Adrenal gland (tissue), 12 donors: ENCODE data around the gene EXOSC6. TPM values are rescaled to one million over a fixed set of nuclear protein-coding genes. Genes with fewer than 3 reads are reported as not detected.
"Not testable (repeated sequence)": the region's sequence is repeated elsewhere in the genome, so short reads cannot be mapped to it uniquely, and the experiment has no call there.

Experiments used
- DNase-seq, 7 donors: peaks; one replicate each; pipeline ENCODE4 v3.0.0-alpha.2; 2019 to 2020
- H3K27ac ChIP-seq, 5 donors: fragments of 200-600 bp; sonication (generic) in 4 of 5; 1 replicate in 3 of 5; 2 replicates in 2 of 5; pipeline versions ENCODE4 v1.5.1 to v1.8.0; 2016 to 2020; ENCODE audit warnings: mild to moderate bottlenecking in 1 of 5
- H3K27me3 ChIP-seq: fragments of 200-600 bp; 2 replicates; pipeline ENCODE4 v1.8.0; 2021
- H3K36me3 ChIP-seq, 2 donors: fragments of 200-600 bp; replicated peaks in 1 of 2; 1 replicate in 1 of 2; 2 replicates in 1 of 2; pipeline versions ENCODE4 v1.5.1 to v1.8.0; 2018 to 2022
- H3K4me1 ChIP-seq, 2 donors: fragments of 200-600 bp; replicated peaks in 1 of 2; 1 replicate in 1 of 2; 2 replicates in 1 of 2; pipeline versions ENCODE4 v1.5.1 to v1.8.0; 2018 to 2021
- H3K4me3 ChIP-seq, 4 donors: fragments of 200-600 bp; sonication (generic) in 3 of 4; one replicate each; pipeline ENCODE4 v1.5.1; 2016 to 2018
- H3K9me3 ChIP-seq, 3 donors: fragments of 200-600 bp; sonication (generic) in 1 of 3; replicated peaks in 1 of 3; 1 replicate in 2 of 3; 2 replicates in 1 of 3; pipeline versions ENCODE4 v1.5.1 to v1.8.0; 2016 to 2021
- WGBS, 4 donors: extraction: QIAGEN DNeasy Blood & Tissue Kit in 2 of 4; methylation state at CpG; one replicate each; pipeline versions ENCODE4 v1.1.5 to v1.1.7; 2013 to 2017; 5-methylcytosine and 5-hydroxymethylcytosine counted together
- intact Hi-C, 2 donors: fragments of 100-400 bp; cut with DNase I; formaldehyde crosslinking; loops; one replicate each; pipeline versions ENCODE4 v1.14.1 to v1.15.0; 2022 to 2023
- polyA plus RNA-seq, 3 donors: library from polyadenylated mRNA; stranded (reverse); fragments of 200-250 nt in 2 of 3; fragments of 350-450 nt in 1 of 3; fragmentation: Illumina TruSeq in 1 of 3; extraction: RNeasy Lipid Tissue Mini Kit (QIAGEN cat#74804) in 1 of 3; gene quantifications; one replicate each; pipeline ENCODE4 v1.2.3, GENCODE V29; 2013 to 2014
- total RNA-seq, 9 donors: library from RNA; depleted of rRNA in 4 of 9; stranded (reverse); fragments of >200 nt in 4 of 9; fragments of 120-200 nt in 1 of 9; fragmentation: NEBNext Ultra II Directional in 1 of 9; extraction: Animal tissue kit (Norgen Biotek cat#: 25700) in 1 of 9; gene quantifications; one replicate each; pipeline versions ENCODE4 v1.1.0 to v1.2.4, GENCODE V29; 2013 to 2023
- donor health status: healthy with polysubstance abuse.
- donor health status: Bipolar disorder and iron deficiency.
- donor health status: DM: yes; HTN: yes; CAD: no.
- donor health status: DM: no; HTN: no; CAD: no.
- donor health status: DM: no; HTN: no; CAD: no.
- donor health status: DM: yes; HTN: yes; CAD: no.

Gene EXOSC6
- total and polyA plus RNA-seq, 12 donors, result 12.0 to 49.6 (median 26.2) TPM

DNA sequence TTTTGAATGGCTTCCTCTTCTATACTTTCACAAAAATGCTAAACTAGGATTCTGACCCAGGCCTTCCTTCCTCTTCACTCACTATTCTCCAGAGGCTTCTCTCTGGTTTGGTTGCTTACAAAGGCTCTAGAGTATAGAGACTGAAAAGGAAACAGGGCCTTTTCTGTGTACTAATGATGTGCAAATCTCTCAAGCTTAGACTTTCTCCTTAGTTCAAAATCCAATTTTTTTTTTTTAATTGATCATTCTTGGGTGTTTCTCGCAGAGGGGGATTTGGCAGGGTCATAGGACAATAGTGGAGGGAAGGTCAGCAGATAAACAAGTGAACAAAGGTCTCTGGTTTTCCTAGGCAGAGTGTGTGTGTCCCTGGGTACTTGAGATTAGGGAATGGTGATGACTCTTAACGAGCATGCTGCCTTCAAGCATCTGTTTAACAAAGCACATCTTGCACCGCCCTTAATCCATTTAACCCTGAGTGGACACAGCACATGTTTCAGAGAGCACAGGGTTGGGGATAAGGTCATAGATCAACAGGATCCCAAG lies 27.7 kb downstream of the EXOSC6 start:
- 69 to 89% (median 76%) methylated on average over 1 of the region's 3 CpGs for WGBS, 4 donors
- H3K4me1 ChIP-seq, H3K27ac ChIP-seq, intact Hi-C loops, H3K4me3 ChIP-seq, H3K9me3 ChIP-seq, H3K27me3 ChIP-seq, DNase-seq, H3K36me3 ChIP-seq: not testable (repeated sequence)

DNA sequence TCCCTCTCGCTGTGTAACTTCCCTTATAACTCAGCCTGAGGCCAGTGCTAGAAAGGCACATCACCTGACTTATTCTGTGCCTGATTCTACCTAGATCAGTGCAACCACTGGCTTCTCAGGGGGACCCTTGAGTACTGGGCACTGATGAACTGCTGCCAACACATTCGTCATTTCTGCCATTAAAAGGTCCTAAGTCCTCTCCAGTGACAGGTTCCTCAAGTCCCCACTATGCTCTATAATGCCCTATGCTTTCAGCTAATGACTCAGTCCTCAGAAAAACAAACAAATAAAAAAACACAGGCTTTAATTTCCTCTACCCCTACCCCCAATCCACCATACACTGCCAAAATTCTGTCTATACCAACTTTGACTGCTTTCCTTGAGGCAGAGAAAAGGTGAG lies 28.5 kb downstream of the EXOSC6 start:
- H3K9me3 ChIP-seq, DNase-seq, H3K4me1 ChIP-seq, H3K4me3 ChIP-seq, H3K27ac ChIP-seq, H3K36me3 ChIP-seq, intact Hi-C loops, H3K27me3 ChIP-seq: not testable (repeated sequence)
- WGBS, 4 donors, result 50 to 93% methylated on average over 1 of the region's 2 CpGs; no CpG with 5 or more reads in 2 of the 4 donors

DNA sequence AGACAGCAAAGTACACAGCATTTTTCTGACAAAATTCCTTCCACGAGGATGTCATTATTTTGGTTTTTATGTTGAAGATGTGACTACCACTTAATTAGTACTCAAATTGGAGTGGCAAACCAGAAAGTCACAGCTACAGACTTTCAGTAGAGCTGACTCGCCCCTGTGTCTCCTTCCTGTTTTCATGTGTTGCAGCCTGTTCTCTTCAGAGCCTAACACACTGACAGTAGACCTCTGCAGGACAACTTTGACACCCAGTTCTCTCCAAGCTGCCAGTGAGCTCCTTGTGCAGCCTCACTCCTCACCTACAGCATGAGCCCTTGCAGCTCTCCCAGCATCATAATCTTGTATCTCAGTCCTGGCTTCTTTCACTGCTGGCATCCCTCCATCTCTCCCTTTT lies 29.2 kb downstream of the EXOSC6 start:
- WGBS, 4 donors, result 62 to 70% (median 66%) methylated on average over 1 to 2 of the region's 2 CpGs
- H3K27me3 ChIP-seq, H3K9me3 ChIP-seq, H3K36me3 ChIP-seq, intact Hi-C loops, H3K27ac ChIP-seq, H3K4me3 ChIP-seq, H3K4me1 ChIP-seq, DNase-seq: not testable (repeated sequence)

DNA sequence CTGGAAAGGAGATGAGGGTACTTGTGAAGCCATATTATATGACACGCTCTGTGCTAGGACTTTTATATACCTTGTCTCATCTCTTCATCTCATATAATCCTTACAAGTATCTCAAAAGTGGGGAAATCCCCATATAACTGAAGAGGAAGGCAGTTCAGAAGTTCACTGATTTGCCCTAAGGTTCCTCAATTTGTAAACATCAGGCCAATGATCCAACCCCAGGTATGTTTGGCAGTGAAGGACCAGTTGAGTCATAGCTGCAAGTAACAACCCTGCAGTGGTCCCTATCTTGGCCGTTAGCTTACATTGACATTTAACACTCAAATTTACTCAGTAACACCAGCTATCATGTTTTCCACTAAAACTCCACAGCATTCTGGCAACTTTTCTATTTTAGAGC lies 33.2 kb downstream of the EXOSC6 start:
- H3K36me3 ChIP-seq, H3K27ac ChIP-seq, DNase-seq, H3K4me1 ChIP-seq, H3K9me3 ChIP-seq, H3K27me3 ChIP-seq, H3K4me3 ChIP-seq, intact Hi-C loops: not testable (repeated sequence)
- 84 to 100% (median 92%) methylated on average over 1 to 2 of the region's 2 CpGs for WGBS, 4 donors

DNA sequence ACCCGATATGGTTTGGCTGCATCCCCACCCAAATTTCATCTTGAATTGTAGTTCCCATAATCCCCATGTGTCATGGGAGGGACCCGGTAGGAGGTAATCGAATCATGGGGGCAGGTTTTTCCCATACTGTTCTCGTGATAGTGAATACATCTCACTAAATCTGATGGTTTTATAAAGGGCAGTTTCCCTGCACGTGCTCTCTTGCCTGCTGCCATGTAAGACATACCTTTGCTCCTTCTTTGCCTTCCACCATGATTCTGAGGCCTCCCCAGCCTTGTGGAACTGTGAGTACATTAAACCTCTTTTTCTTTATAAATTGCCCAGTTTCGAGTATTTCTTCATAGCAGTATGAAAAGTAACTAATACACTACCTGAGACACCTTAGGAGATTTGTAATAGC lies 45.4 kb downstream of the EXOSC6 start:
- H3K36me3 ChIP-seq, H3K9me3 ChIP-seq, H3K27me3 ChIP-seq, H3K27ac ChIP-seq, H3K4me3 ChIP-seq, H3K4me1 ChIP-seq, intact Hi-C loops, DNase-seq: not testable (repeated sequence)
- 94 to 100% (median 96%) methylated on average over 3 to 6 of the region's 6 CpGs for WGBS, 4 donors

DNA sequence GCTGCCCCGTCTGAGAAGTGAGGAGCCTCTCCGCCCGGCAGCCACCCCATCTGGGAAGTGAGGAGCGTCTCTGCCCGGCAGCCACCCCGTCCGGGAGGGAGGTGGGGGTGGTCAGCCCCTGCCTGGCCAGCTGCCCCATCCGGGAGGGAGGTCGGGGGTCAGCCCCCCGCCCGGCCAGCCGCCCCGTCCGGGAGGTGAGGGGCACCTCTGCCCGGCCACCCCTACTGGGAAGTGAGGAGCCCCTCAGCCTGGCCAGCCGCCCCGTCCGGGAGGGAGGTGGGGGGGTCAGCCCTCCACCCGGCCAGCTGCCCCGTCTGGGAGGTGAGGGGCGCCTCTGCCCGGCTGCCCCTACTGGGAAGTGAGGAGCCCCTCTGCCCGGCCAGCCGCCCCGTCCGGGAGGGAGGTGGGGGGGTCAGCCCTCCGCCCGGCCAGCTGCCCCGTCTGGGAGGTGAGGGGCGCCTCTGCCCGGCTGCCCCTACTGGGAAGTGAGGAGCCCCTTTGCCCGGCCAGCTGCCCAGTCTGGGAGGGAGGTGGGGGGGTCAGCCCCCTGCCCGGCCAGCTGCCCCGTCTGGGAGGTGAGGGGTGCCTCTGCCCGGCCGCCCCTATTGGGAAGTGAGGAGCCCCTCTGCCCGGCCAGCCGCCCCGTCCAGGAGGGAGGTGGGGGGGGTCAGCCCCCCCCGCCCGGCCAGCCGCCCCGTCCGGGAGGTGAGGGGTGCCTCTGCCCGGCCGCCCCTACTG lies 46.9 kb downstream of the EXOSC6 start:
- H3K27ac ChIP-seq, H3K4me1 ChIP-seq, DNase-seq, intact Hi-C loops, H3K9me3 ChIP-seq, H3K36me3 ChIP-seq, H3K27me3 ChIP-seq, H3K4me3 ChIP-seq: not testable (repeated sequence)
- 94 to 95% methylated on average over 11 to 44 of the region's 46 CpGs; no CpG with 5 or more reads in 2 of the 4 donors for WGBS, 4 donors

DNA sequence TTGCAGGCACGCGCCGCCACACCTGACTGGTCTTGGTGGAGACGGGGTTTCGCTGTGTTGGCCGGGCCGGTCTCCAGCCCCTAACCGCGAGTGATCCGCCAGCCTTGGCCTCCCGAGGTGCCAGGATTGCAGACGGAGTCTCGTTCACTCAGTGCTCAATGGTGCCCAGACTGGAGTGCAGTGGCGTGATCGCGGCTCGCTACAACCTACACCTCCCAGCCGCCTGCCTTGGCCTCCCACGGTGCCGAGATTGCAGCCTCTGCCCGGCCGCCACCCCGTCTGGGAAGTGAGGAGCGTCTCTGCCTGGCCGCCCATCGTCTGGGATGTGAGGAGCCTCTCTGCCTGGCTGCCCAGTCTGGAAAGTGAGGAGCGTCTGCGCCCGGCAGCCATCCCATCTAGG lies 47.7 kb downstream of the EXOSC6 start:
- H3K36me3 ChIP-seq, intact Hi-C loops, H3K27me3 ChIP-seq, H3K4me1 ChIP-seq, H3K4me3 ChIP-seq, DNase-seq, H3K9me3 ChIP-seq, H3K27ac ChIP-seq: not testable (repeated sequence)
- 83 to 96% (median 94%) methylated on average over 1 to 16 of the region's 29 CpGs for WGBS, 4 donors

DNA sequence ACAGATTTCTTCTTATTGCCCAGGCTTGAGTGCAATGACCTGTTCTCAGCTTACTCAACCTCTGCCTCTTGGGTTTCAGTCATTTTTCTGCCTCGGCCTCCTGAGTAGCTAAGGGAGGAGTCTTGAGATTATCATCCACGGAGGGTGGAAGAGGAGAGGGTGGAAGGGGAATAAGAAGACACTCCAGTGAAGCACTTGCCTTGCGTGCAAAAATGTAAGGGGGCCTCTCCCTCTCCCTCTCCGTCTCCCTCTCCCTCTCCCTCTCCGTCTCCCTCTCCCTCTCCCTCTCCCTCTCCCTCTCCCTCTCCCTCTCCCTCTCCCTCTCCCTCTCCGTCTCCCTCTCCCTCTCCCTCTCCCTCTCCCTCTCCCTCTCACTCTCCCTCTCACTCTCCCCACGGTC lies 48.2 kb downstream of the EXOSC6 start:
- H3K27me3 ChIP-seq, H3K4me3 ChIP-seq, intact Hi-C loops, H3K4me1 ChIP-seq, H3K27ac ChIP-seq, H3K36me3 ChIP-seq, H3K9me3 ChIP-seq: not testable (repeated sequence)
- WGBS, 4 donors, result 34 to 66% (median 53%) methylated on average over 4 to 5 of the region's 7 CpGs
- peak in 2 of 7 donors; percentile 30 to 35 for DNase-seq

DNA sequence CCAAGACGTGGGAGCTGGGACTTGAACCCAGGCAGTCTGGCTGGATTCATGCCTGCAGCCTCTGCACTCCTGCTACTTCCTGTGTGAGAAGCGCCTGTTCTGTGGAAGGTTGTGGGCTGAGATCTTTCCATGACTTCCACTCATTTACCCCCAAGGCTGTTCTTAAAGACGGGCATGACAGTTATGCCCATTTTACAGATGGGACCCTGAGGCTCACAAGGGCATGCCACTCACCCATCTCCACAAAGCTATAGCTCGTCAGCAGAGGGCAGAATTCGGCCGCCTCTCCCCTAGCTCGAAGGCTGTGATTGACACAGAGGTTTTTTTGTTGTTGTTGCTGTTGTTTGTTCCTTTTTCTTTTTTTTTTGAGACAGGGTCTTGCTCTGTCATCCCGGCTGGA lies 51.7 kb downstream of the EXOSC6 start:
- H3K9me3 ChIP-seq, intact Hi-C loops, DNase-seq, H3K27me3 ChIP-seq, H3K27ac ChIP-seq, H3K36me3 ChIP-seq, H3K4me3 ChIP-seq: not testable (repeated sequence)
- WGBS, 4 donors, result 80 to 88% (median 82%) methylated on average over 8 of the region's 8 CpGs
- H3K4me1 ChIP-seq, result peaks cover 10 to 11% of the 10 kb centered on the region in 2 donors

DNA sequence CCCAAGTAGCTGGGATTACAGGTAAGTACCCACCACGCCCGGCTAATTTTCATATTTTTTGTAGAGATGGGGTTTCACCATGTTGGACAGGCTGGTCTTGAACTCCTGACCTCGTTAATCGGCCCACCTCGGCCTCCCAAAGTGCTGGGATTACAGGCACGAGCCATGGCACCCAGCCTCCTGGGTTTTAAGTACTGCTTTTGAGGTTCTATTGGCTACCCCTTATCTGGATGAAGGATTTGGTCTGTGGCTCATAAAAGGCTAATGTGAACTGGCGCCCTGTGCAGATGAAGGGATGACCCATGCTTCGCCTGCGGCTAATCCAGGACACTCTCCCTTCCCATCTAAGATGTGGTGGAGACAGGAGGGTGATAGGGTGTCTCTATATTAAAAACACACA lies 52.6 kb downstream of the EXOSC6 start:
- H3K27me3 ChIP-seq, H3K9me3 ChIP-seq, H3K4me3 ChIP-seq, intact Hi-C loops, H3K36me3 ChIP-seq: not testable (repeated sequence)
- DNase-seq, result peak in 3 of 7 donors; percentile 21 to 41 (median 23)
- Histone ChIP-seq H3K27ac (peak overlapping the region; percentile 54 to 91 (median 72)), H3K4me1 (peaks cover 10 to 11% of the 10 kb centered on the region in 2 donors)
- WGBS, 4 donors, result 39 to 65% (median 51%) methylated on average over 9 of the region's 9 CpGs
